Esophagus squamous epithelium (tissue), 5 donors: ENCODE results near the gene ANKRD11. TPM values are rescaled to one million over a fixed set of nuclear protein-coding genes. Genes with fewer than 3 reads are reported as not detected.

Experiments
- DNase-seq: peaks from one replicate; lab custom pipeline; 2025; lab: John Stamatoyannopoulos, UW
- H3K27ac ChIP-seq, 4 donors: fragments of 200-600 bp; sonication (generic); one replicate each; pipeline ENCODE4 v1.5.1; 2016 to 2019; ENCODE audit warnings: mild to moderate bottlenecking in 1 of 4
- H3K27me3 ChIP-seq, 4 donors: fragments of 200-600 bp; sonication (generic); 1 replicate in 3 of 4; 2 replicates in 1 of 4; pipeline versions ENCODE4 v1.5.1 to v1.6.0; 2017 to 2021; ENCODE audit warnings: antibody characterized with exemption in 1 of 4
- H3K36me3 ChIP-seq, 3 donors: fragments of 200-600 bp; sonication (generic); one replicate each; pipeline ENCODE4 v1.5.1; 2016 to 2019
- H3K4me1 ChIP-seq, 3 donors: fragments of 200-600 bp; sonication (generic); one replicate each; pipeline ENCODE4 v1.5.1; 2017 to 2019
- H3K4me3 ChIP-seq, 4 donors: fragments of 200-600 bp; sonication (generic); 1 replicate in 3 of 4; 2 replicates in 1 of 4; pipeline ENCODE4 v1.5.1; 2016 to 2019; ENCODE audit warnings: mild to moderate bottlenecking in 2 of 4, moderate library complexity in 1 of 4
- H3K9me3 ChIP-seq, 3 donors: fragments of 200-600 bp; sonication (generic); one replicate each; pipeline ENCODE4 v1.5.1; 2016 to 2019
- POLR2A ChIP-seq, 4 donors: fragments of 450-650 bp; IDR thresholded peaks; one replicate each; pipeline ENCODE4 v1.6.1; 2017; ENCODE audit warnings: antibody characterized with exemption in 4 of 4, mild to moderate bottlenecking in 4 of 4, moderate library complexity in 3 of 4
- WGBS, 2 donors: methylation state at CpG; one replicate each; pipeline ENCODE4 v1.1.5; 2018; 5-methylcytosine and 5-hydroxymethylcytosine counted together
- intact Hi-C: fragments of 100-400 bp; cut with DNase I; formaldehyde crosslinking; loops from one replicate; pipeline ENCODE4 v1.15.0; 2022
- total RNA-seq, 4 donors: library from RNA; depleted of rRNA; stranded (reverse); fragments of >200 nt; gene quantifications; one replicate each; pipeline ENCODE4 v1.1.0, GENCODE V29; 2016
- TF ChIP-seq, protein P1 (sequence below), 6 experiments: fragments of 450-650 bp in 4 of 6; fragments of 200-600 bp in 2 of 6; sonication (generic) in 2 of 6; IDR thresholded peaks; one replicate each; pipeline ENCODE4 v1.5.1; 2016 to 2019; ENCODE audit warnings: antibody characterized with exemption in 6 of 6, mild to moderate bottlenecking in 4 of 6, moderate library complexity in 4 of 6
- donor health status: DM: yes; HTN: yes; CAD: no.

ANKRD11 gene
- total RNA-seq, 4 donors from 2014 or later, result 51.0 to 72.7 (median 66.9) TPM

DNA sequence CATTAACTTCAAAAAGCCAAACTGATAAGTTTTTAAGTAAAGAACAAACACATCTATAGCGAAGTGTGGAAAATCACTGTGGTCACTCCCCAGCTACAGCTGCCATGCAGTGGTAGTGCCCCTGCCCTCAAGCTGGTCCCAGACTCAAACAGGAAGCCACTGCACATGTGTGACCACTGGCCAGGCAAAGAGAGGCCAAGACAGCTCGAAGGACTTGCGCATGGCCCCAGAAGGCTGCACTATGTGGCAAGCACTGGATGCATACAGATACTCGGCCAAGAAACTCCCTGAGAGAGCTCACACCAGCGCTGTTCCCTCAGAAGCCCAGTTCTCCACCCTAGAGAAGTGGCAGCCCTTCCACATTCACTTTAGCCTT lies 82.4 kb downstream of the ANKRD11 start:
- Histone ChIP-seq H3K4me3 (no peak overlapping the region), H3K4me1 (peaks cover 52 to 100% (median 77%) of the 10 kb centered on the region in 3 donors), H3K27ac (peak overlapping the region; percentile 60 to 78 (median 66)), H3K9me3 (no peaks in the 10 kb centered on the region), H3K27me3 (no peaks in the 10 kb centered on the region), H3K36me3 (no peaks in the 10 kb centered on the region)
- intact Hi-C loops, result no loop called here
- WGBS, 2 donors, result 39 to 55% methylated on average over 2 to 5 of the region's 5 CpGs
- TF ChIP-seq POLR2A (IDR thresholded peaks at IDR 0.05), result no peak
- TF ChIP-seq, protein P1, sequence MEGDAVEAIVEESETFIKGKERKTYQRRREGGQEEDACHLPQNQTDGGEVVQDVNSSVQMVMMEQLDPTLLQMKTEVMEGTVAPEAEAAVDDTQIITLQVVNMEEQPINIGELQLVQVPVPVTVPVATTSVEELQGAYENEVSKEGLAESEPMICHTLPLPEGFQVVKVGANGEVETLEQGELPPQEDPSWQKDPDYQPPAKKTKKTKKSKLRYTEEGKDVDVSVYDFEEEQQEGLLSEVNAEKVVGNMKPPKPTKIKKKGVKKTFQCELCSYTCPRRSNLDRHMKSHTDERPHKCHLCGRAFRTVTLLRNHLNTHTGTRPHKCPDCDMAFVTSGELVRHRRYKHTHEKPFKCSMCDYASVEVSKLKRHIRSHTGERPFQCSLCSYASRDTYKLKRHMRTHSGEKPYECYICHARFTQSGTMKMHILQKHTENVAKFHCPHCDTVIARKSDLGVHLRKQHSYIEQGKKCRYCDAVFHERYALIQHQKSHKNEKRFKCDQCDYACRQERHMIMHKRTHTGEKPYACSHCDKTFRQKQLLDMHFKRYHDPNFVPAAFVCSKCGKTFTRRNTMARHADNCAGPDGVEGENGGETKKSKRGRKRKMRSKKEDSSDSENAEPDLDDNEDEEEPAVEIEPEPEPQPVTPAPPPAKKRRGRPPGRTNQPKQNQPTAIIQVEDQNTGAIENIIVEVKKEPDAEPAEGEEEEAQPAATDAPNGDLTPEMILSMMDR (IDR thresholded peaks at IDR 0.05), result no peak
- DNase-seq, result no peak

DNA sequence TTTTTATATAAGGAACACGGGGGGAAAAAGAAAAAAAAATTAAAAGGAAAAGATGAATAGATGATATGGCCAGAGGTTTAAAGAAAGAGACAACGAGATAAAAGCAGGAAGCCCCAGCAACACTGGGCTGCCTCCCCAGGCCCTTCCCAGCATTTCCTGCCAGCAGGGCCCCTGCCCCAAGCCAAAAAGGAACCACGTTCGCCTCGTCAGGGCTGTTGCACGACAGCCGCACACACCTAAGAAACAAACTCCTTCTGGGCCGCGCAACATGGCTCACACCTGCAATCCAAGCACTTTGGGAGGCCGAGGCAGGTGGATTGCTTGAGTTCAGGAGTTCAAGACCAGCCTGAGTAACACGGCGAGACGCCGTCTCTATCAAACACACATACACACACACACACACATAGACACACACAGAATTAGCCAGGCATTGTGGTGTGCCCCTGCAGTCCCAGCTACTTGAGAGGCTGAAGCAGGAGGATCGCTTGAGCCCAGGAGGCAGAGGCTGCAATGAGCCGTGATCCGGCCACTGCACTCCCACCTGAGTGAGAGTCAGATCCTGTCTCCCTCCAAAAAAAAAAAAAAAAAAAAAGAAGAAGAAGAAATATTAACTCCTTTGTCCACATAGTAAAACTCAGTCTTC lies 83.0 kb downstream of the ANKRD11 start:
- DNase-seq, result no peak
- H3K27ac ChIP-seq, result peak overlapping the region in 2 of 4 donors; percentile 67 to 78

DNA sequence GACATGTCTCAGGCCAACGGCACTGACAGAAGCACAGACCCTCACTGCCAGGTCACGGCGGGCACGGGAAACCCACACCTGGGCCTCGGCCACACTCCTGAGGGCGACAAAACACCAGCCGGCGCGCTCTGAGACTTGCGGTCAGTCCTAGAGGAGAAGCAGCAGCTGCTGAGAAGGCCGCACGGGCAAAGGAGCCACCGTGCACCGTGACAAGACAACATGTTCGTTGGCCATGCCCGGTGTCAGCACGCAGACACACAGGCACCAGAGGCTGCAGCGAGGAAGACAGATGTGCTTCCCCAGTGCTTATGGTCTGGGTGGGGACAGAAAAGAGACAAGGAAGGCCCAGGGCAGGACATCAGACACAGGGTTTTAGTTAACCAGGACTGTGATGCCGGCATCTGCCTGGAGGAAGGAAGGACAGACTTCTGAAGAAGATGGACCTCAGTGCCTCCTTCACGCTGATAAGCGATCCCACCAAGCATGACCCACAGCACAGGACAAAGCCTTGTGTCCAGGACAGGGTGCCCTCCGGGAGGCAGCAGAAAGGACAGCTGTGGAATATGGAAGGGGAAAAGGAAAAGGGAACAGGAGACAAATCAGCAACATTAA lies 84.0 kb downstream of the ANKRD11 start:
- Histone ChIP-seq H3K4me1 (peaks cover 52 to 100% (median 70%) of the 10 kb centered on the region in 3 donors), H3K27me3 (no peaks in the 10 kb centered on the region), H3K9me3 (no peaks in the 10 kb centered on the region), H3K27ac (peak overlapping the region in 1 of 4 donors; percentile 78), H3K36me3 (no peaks in the 10 kb centered on the region), H3K4me3 (no peak overlapping the region)
- no peak for DNase-seq
- no peak for TF ChIP-seq POLR2A (IDR thresholded peaks at IDR 0.05)
- TF ChIP-seq, protein P1 (IDR thresholded peaks at IDR 0.05), result no peak
- intact Hi-C loops, result no loop called here
- WGBS, 2 donors, result 80 to 86% methylated on average over 12 to 16 of the region's 22 CpGs

More for the DNA sequence above, 83.0 kb downstream of the ANKRD11 start:
- 24 to 48% methylated on average over 7 to 8 of the region's 17 CpGs for WGBS, 2 donors
- H3K4me1 ChIP-seq, result peaks cover 56 to 100% (median 77%) of the 10 kb centered on the region in 3 donors
- TF ChIP-seq, protein P1 (IDR thresholded peaks at IDR 0.05), result no peak
- no peak for TF ChIP-seq POLR2A (IDR thresholded peaks at IDR 0.05)
- H3K4me3 ChIP-seq, result no peak overlapping the region
- intact Hi-C loops, result no loop called here
- H3K27me3 ChIP-seq, result no peaks in the 10 kb centered on the region
- no peaks in the 10 kb centered on the region for H3K36me3 ChIP-seq
- no peaks in the 10 kb centered on the region for H3K9me3 ChIP-seq

DNA sequence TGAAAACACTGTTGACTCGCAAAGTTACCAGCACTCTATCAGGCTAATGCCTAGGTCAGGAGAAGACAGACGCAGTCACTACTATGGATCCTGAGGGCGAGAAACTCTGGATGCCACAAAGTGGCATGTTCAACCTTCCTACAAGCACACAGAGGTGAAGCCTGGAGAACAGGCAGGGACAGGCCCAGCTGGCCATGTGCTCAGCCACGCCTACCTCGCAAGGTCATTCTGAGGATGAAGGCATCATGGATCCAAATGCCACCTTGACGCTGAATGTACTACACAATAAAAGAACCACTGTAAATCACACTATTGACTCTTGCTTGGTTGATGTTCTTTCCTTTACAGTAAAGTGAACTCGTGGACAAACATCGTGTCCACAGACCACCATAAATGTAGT lies 85.8 kb downstream of the ANKRD11 start:
- Histone ChIP-seq H3K9me3 (no peaks in the 10 kb centered on the region), H3K4me3 (no peak overlapping the region), H3K4me1 (peaks cover 34 to 93% (median 54%) of the 10 kb centered on the region in 3 donors), H3K27ac (peak overlapping the region; percentile 5 to 58 (median 41)), H3K36me3 (no peaks in the 10 kb centered on the region), H3K27me3 (no peaks in the 10 kb centered on the region)
- intact Hi-C loops, result no loop called here
- no peak for DNase-seq
- 58 to 74% methylated on average over 8 of the region's 8 CpGs for WGBS, 2 donors
- TF ChIP-seq POLR2A (IDR thresholded peaks at IDR 0.05), result no peak
- TF ChIP-seq, protein P1 (IDR thresholded peaks at IDR 0.05), result no peak

DNA sequence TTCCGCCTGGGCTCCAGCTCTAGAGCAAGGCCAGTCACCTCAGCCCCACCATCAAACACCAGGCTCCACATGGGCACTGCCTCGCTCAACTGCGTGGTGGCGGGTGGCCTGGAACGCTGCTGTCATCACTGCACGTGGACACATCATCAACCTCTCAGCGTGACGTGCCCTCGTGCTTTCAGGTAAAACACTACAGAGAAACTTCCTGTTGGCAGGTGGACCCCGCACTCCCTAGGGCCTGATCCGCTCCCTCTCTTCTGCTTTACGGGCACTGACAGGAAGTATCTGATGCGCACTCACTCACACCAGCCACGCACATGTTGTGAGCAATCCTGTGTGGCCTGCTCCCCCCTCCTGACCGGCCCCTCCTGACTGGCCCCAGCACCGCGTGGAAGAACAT lies 87.4 kb downstream of the ANKRD11 start:
- no peaks in the 10 kb centered on the region for H3K27me3 ChIP-seq
- intact Hi-C loops, result no loop called here
- no peaks in the 10 kb centered on the region for H3K9me3 ChIP-seq
- no peak for DNase-seq
- H3K36me3 ChIP-seq, result peaks cover 0 to under 1% (median 0%) of the 10 kb centered on the region in 3 donors
- H3K4me1 ChIP-seq, result peaks cover 21 to 93% (median 38%) of the 10 kb centered on the region in 3 donors
- WGBS, 2 donors, result 85 to 86% methylated on average over 4 to 14 of the region's 17 CpGs
- H3K27ac ChIP-seq, result peak overlapping the region in 1 of 4 donors; percentile 58
- no peak for TF ChIP-seq POLR2A (IDR thresholded peaks at IDR 0.05)
- TF ChIP-seq, protein P1 (IDR thresholded peaks at IDR 0.05), result no peak
- no peak overlapping the region for H3K4me3 ChIP-seq
